NCI-H2029 treated with DMSO at 0.1 percent for 48 hours (cell line): ENCODE results near the gene GRID2.

Experiments
- DNase-seq: peaks from one replicate; lab custom pipeline; 2025; lab: John Stamatoyannopoulos, UW

The GRID2 gene

DNA sequence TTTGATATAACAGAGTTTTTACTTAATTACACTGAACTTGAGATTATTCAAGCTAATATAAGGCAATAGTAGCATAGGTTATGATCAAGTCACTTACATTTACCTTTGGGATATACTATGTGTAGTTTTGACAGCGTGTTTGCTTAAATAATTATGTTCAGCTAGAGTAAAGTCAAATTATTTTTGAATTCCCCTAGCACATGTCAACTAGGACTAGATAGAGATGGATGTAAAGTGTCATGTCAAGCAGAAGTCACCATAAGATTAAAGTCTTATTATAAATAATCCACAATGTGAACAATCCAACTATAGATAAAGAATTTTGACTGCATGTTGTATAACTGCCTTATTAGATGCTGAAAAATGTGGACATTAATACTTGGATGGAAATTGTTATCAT is 665.2 kb downstream of the GRID2 start:
- DNase-seq, result no peak

DNA sequence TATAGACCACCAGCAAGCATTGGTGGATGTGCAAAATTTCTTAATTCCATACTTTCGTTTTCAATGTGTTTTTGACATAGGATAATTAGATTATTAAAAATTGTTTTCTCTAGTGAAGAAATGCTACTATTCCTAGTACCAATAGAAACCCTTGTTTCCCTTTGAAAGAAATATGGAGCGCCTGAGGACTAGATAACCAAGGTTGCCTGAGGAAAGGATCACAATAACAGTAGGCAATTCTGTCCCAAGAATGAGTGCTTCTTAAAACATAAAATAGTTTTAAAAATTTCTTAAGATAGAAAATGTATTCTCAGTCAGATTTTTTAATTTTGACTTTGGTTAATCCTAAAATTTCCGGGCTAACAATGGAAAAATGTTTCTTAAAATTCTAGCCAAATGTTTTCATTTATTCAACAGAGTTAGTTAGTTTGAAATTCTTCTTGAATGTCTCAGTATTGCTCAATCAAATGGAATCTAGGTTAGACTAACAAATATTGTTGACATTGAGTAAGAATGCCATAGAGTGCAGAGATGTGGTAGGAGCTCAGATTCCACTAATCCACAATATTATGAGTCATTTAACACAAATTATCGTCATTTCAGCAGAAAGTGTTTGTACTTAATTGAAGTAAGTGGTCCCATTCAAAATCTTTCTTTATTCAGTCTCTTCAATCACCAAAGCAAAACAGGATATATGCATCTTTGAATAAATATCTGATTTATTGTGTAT is 666.0 kb downstream of the GRID2 start:
- DNase-seq, result no peak

DNA sequence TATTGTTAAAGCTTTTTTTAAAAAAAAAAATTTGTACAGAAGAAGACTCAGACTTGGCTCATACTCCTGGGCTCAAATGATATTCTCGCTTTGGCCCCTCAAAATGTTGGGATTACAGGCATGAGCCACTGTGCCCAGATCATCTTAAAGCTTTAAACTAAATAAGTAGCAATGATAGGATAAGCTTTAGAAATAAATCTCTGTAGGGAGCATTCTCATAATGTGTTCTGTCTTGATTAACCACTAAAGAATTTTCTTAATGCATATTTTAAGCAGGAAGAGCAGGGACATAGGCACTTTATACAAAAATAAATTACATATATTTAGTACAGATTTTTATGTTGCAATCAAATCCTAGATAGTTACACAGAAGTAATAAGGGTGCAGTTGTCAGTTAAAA is 667.2 kb downstream of the GRID2 start:
- DNase-seq, result no peak

DNA sequence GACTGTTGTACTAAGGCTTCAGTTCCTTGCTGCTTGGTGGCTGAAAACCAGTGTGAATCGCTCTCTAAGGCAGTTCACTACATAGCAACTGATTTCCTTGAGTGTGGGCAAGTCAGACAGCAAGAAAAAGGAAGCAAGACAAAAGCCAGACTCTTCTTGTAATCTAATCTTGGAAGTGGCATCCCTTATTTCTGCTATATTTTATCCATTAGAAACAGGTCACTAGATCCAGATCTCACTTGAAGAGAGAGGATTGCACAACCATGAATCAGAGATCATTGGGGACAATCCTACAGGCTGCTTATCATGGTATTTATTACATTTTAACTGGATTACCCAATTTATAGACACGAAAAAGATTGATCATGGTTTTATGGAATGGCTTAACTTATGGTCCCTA is 684.5 kb downstream of the GRID2 start:
- no peak for DNase-seq

DNA sequence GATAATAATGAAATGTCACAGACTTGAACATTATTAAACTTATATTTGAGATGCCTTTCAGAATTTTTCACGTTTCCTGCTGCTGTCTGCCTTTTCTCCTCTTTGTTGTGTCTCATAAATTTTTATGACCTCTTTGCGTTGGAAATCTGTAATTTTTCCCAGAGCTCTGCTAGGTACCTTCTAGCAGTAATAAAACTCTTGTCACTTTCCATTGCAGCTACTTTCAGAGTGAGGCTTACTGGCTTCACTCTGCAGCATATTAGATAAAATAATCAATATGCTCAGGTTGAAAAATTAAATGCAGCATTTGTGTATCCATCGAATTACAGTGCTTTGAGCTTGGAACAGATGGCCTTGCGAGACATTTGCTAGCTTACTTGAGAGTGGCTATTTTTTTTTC is 689.0 kb downstream of the GRID2 start:
- no peak for DNase-seq

DNA sequence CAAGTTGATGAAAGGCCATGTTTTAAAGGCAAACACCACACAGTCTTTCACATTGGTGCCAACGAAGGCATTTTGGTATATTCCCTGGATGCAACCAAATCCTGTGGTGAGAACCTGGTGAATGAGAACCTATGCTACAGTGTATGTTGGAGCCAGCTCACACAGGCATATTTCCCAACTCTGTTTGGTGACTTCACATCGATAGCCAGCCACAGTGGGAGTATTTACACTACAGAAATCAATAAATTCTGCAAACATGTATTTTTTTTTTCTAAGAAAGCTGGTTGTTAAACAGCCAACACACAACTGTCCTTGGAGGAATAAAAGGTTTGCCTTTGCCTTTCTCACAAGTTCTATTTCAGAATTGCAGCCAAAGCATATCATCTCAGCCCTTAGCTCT is 691.0 kb downstream of the GRID2 start:
- no peak for DNase-seq

DNA sequence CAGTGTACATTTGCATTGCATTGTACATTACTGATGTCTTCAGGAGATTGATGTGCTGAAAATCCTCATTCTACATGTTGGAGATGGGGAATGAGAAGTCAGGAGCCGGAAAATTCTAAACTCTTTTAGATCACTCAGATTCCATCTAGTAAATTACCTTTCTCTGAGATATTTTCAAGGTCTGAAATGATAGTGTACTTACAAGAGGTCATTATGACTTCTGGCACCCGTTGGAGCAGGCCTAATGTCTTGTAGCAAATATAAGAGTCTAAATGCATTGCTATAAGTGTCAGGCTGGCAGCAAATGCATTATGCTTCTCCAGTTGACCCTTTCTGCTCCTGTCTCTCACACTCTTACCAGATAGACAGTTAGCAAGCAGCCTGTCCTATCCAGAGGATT is 692.8 kb downstream of the GRID2 start:
- no peak for DNase-seq

DNA sequence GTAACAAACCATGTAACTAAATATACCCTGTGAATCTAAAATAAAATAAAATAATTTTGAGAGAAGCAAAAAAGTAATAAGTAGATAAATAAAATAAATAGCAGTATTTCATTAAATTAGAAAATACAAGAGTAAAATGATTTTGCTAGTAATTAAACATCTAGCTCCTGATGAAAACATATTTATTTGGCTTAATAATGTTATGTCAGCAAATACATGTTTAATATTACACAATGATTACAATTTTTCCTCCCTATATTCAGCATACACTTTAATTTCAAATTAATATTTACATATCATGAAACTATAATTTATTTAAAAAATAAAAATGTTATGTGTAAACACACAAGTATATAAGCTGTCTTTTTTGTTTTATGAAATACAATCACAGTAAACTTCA is 697.1 kb downstream of the GRID2 start:
- DNase-seq, result no peak

DNA sequence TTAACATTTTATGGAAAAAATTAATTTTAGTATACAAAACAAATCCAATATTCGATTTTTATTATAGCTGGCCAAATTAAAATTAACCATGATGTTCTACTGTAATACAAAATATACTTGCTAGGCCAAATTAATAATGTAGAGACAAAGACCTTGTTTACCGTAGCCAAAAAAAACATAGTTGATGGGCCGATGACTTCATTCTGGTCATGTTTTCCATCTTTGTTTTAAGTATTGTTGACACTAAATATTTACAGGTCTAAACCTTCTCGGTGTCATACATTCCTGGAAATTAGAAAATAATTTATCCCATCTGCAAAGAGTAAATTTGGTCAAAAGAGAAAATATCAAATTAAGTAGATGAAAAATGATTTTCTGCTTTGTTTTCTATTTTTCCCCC is 698.5 kb downstream of the GRID2 start:
- DNase-seq, result no peak

DNA sequence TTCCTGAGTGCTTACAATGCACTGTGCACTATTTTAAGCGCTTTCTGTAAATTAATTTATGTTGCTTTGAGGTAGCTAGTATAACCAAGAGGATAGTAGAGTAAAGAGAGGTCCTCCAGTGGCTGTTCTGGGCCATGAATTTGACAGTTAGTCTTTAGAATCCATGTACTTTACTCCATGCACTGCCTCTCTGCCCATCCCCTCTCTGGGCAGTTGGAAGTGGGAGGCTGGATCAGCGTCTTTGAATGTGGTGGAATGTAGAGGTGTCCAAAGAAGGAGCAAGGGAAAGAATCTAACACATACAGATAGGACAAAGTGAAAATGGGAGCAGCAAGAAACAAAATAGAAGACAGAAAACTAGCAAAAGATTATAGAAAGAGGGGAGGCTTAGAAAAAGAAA is 712.6 kb downstream of the GRID2 start:
- no peak for DNase-seq

DNA sequence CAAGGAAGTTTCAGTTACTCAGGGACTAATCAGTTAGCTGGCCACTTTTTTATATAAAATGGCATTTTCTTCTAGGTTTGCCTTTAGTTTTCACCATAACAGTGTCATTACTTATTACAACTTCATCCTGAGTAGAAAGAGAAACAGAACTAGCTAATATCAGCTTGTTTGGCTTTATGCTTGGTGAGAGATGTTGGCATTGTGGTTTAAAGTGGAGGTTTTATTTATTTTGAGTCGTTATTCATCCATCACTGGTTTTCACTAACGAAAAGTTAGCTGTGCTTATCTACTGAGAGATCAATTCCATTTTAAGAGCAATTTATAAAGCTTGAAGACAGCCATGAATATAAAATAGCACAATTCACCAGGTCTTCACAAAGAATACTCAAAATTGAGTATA is 714.5 kb downstream of the GRID2 start:
- DNase-seq, result no peak

DNA sequence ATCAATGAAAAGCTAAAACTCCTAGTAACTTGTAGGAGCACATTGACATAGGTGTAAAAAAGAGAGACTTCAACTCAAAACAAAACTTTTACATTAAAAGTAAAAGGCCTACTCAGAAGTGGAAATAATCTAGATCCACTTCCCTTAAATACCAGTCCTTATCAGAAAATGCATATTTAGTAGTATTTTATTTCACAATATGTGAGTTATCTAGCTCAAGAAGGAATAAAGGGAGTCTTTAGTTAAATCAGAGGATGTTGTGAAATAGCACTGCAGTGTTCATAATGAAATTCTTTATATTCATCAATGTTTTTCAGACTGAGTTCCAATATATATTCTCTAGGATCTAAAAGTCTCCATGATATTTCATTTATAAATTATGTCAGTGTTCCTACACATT is 715.0 kb downstream of the GRID2 start:
- DNase-seq, result no peak

DNA sequence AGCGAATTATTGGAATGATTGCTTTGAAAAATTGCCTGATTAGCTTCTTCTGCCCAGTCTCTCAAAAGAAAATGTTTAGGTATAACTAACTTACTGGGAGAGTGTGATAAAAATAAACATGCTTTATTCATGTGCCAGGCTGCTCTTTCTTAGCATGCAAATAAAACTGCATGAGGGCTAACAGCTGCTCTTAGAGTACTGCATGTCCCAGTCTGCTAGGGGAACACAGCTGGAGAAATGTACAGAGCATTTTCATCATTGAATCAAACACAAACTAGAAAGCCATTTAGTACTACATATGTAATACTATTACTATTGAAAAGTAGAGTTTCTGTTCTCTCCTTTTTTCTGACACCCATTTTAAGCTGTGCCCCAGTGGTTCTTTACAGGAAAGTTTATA is 726.0 kb downstream of the GRID2 start:
- DNase-seq, result no peak

DNA sequence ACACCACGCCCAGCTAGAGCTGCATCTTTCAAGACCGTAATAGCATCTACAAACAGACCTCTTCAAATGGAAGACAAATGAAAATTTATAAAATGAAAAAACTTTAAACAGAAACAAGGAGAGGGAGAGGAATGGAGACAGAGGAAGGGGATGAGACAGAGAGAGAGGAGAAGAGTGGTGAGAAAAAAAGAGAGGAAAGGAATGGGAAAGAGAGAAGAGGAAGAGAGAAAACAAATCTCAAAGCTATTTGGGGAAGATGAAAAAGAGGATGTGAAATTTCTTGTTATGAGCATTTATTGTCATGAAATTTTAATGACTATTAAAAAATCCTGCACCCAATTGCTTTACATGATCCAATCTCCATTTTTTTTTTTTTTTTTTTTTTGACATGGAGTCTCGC is 726.9 kb downstream of the GRID2 start:
- no peak for DNase-seq

DNA sequence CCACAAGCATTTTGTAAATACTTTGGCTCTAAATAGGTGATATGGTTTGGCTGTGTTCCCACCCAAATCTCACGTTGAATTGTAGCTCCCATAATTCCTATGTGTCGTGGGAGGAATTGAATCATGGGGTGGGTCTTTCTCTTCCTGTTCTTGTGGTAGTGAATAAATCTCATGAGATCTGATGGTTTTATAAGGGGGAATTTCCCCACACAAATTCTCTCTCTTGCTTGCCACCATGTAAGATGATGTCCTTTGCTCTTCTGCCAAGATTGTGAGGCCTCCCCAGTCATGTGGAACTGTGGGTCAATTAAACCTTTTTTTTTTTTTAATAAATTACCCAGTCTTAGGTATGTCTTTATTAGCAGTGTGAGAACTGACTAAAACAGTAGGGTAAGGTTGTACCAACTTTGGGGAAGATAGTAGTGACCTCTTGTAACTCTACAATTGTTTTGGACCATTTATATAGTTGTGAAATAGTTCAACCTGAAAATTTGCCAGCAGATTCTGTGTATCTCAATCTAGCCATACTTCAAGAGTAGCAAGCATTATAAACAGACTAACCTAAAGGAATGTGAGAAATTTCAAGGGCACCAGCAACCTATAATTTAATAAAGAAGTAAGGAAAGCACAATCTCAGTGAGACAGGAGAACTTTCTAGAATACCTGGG is 727.8 kb downstream of the GRID2 start:
- no peak for DNase-seq

DNA sequence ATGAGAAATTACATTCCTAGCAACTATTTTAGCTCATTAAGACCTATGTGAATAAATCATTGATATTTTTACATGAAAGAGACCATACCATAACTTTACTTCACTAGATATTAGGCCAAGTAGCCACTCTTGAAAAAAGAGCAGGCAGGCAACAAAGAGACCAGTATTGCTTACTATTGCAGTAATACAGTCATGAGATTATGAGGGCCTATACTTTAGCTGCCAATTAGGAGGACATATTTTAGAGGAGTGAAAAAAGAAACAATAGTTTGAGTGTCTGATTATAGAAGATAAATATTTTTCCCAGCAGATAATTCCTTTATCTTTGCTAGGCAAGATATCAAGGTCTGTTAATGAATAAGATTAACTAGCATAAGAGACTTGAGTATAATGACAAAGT is 739.0 kb downstream of the GRID2 start:
- DNase-seq, result no peak

DNA sequence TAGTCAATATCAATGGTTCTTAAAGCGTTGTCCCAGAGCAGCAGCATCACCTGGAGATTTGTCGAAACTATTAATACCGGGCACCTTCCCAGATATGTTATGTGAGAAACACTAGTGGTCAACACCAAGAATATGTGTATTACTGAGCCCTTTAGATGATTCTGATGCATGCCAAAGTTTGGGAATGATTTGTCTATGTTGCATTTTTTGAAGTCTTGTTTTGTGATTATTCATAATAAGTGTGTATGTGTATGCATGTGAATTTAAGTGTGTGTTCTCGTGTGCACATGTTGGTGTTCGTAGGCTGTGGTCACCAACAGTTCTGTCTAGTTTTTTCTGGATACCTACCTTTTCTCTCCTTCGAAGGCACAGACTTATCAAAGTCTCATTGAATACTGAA is 749.4 kb downstream of the GRID2 start:
- DNase-seq, result no peak

DNA sequence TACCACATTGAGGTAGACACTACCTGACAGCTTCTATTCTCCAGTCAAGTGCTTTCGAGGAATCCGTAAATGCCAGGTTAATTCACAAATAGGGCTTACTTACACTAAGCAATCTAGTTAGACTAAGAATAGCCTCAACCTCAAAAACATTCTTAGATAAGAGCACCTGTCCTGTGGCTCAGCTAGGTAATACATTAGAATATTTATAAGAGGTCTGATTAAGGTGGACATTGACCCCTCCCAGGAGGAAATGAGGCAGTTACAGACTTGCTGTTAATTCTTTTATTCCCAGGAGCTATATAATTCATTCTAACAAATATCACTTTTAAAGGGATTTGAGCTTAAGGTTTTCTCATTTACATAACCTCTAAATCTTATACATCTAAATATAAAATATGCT is 758.1 kb downstream of the GRID2 start:
- DNase-seq, result no peak

DNA sequence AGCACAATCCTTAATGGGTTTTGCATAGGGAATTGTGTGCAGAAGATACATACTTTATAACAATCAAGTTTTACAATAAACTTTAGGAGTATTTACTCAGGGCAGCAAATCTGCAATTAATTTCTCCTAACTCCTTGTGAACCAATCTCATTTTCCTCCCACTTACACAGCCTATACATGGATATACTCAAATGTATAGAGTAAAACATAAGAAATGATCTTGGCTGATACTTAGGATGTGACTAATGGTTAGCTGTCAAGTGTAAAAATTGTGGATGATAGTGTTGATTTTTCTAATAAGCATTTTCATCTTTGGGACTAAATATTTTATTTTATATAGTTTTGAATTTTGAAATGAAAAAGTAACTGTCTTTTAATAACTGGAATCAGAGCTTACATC is 759.6 kb downstream of the GRID2 start:
- DNase-seq, result no peak

DNA sequence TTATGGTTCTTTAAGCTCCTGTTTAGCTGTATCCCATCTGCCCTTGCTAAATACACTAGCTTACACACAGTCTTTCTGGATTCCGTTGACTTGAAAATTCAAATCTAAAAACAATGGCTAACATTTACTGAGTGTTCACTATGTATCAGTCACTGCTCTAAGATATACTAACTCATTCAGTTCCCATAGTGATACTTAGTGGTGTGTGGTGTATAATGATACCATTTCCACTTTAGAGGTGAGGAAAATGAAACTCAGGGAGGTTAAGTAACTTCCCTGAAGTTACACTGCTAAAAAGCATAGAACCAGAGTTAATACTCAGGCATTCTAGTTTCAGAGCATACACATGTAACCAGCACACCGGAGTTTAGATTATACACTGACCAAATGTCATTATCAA is 762.0 kb downstream of the GRID2 start:
- DNase-seq, result no peak

DNA sequence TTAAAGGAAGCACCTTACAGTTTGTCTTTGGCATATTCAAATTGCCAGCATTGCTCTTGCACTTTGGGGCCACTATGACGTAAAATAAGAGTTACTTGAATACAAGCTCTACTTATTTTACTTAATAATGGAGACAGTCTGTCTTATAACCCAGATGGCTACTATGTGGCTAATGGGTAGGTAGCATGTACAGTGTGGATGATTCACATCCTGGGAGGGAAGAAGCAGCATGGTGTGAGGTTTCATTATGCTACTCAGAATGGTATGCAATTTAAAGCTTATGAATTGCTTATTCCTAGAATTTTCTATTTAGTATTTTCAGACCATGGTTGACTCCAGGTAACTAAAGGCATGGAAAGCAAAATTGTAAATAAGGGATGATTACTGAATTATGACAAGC is 763.0 kb downstream of the GRID2 start:
- DNase-seq, result no peak

DNA sequence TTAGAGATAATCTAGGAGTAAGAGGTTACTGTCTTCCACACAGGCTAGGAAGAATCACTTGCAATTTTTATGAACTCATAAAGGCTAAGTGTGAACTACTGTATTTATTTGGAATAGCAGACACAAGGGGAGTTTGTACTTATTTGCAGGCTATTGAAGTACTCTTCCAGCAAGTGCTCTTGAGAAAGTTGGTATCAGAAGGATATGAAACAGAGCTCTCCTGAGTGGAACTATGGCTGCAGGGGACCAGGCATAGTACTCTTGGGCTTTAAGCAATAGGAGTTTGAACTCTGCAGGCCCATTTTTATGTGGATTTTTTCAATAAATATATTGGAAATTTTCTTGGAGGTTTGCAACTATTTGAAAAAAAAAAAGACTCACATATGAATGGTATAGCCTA is 768.5 kb downstream of the GRID2 start:
- no peak for DNase-seq

DNA sequence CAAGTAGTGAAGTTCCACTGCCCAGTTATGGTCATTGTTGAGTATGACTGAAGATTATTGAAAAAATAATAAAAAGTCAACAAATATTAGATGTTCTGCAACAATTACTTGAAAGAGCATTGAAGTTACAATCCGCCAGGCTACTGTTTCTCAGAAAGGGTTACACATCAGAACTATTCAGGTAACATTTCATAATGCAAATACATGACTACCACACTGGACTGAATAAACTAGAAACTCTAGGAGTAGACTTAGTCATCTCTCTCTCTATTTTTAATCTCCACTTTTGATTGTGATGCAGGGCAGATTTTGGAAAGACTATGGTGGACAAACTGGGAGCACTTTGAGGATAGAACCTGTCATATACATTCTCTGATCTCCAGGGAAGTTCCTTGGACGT is 776.5 kb downstream of the GRID2 start:
- DNase-seq, result no peak
